GM19328 (cell line): Measurements from ENCODE around the gene DNMT3L.
"Not testable (repeated sequence)": the region's sequence is repeated elsewhere in the genome, so short reads cannot be mapped to it uniquely, and the experiment has no call there.

Source experiments
- ATAC-seq: cut with Tn5 transposase; IDR thresholded peaks from one replicate; pipeline ENCODE4 v1.9.1; 2021; ENCODE audit warnings: mild to moderate bottlenecking, moderate library complexity; ENCODE audit not compliant: unreplicated experiment

The DNMT3L gene

DNA sequence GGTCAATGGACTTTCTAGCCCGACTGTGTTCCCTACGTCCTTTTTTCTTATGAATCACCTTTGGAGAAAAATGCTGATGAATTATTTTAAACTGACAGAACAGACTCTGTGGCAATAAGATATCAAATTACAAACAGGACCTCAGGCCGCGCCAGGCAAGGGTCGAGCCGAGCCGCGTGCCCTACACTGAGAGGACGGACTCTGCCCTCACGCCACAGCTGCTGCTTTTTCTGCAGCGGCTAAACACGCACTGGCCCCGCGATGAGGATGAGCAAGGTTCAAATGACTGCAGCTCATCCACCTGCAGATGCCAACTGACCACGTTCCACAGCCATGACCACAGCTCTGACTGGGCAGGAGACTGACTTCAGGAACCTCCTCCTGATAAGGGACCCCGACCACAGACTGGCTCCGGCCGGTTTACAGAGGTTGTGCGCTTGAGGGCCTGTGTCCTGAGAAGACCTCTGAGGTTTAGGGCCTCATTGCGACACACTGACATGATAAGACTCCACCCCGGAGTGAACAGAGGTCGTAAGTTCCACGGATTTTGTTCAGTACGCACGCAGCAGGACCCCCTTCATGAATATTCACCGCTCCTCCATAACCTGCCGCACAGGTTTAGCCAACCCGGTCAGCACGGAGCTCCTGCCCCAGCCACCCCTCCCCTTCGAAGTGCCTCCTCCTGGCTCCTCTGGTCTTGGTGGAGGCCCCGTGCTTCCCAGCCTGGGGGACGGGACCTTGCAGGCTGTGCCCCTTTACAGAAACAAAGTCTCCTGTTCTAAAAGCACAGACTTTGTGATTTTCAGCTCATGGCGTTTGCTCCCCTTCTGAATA lies 12.3 kb downstream of the DNMT3L start:
- ATAC-seq = not testable (repeated sequence)

DNA sequence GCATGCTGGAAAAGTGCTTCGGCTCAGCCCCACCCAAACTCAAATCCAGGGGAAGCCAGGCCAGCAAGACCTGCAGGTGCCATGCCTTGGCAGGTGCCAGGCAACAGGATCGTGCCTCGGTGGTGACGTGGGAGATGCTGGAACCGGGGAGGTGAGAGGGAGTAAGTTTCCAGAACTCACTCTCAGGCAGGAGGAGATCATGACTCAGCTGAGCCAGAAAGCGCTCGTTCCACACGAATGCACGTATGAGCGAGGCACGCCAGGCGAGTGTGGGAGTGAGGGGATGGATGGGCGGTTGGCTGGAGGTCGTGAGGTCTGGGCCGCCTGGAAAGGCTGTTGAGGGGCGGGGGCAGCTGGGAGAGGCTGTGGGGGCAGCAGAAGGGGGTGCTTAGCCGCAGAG lies 13.8 kb downstream of the DNMT3L start:
- ATAC-seq = not testable (repeated sequence)

DNA sequence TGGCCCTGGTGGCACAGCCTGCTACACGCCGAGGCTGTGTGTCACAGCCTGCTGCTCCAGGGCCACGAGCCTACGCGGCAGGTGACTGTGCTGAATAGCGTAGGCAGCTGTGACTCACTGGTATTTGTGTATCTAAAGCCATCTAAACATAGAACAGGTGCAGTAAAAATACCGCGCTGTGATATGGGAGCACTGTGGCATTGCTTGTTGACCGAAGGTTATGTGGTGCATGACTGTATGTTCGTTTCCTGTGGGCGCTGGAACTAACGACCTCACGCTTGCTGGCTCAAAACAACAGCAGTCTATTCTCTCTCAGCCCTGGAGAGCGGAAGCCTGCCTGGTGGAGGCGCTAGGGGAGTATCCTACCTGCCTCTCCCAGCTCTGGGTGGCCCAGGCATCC lies 17.7 kb downstream of the DNMT3L start:
- ATAC-seq = not testable (repeated sequence)

DNA sequence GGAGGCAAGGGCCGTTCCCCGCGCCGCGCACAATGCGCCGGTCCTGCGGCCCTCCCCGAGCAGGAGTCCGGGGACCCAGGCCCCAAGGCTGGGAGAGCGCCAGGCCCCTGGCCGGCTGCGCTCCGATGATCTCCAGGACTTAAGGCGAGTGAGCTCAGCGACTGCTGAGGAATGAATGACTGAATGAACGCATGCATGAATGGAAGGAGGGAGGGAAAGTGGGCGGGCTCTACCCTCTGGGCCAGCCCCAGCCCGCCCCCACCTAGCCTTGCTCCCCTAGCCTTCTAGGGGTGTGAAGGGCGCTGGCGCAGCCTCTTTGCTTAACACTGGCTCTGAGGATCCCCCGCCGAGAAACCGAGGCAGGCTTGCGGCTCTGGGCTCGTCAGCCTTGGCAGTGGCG lies 20.4 kb downstream of the DNMT3L start:
- ATAC-seq = peak; percentile 37

DNA sequence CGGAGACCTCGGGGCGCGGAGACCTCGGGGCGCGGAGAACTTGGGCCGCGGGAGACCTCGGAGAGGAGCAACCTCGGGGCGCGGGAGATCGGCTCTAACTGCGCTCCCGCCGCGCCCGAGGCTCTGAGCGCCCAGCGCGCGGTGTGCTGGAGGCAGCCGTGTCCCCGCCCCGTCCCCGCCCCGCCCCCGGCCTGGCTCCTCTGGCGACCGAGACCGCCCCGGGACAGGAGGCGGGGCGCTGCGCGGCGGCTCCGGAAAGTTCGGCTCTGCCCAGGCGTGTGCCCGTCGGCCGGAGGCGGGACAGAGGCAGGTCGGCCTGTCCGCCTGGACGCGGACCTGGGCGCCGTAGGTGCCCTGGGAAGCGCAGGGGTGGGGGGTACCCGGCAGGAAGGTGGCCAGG lies 20.9 kb downstream of the DNMT3L start, which contains the start of gene ICOSLG:
TSS of gene ICOSLG (minus strand) at position 102 of the 400 bp plus-strand sequence. CDS start 126 bp downstream, outside the sequence.
- ATAC-seq = peak; percentile 45

DNA sequence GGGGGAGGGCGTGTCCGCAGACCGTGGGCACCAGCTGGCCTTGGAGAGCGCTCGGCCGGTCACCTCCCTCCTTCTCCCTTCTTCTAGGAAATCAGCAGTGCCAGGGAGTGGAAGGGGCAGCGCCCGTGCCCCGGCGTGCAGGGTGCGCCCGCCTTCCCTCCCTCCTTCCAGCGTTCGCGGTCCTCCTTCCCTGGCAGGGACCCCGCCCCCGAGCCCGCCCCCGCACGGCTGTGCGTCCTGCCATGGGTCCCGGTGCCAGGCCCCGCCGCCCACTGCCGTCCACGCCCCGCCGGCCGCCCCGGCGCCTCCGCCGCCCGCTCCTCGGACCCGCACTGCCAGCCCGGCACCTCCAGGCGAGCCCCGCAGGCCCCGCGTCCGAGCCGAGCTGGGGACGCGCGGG lies 21.3 kb downstream of the DNMT3L start:
- not testable (repeated sequence) for ATAC-seq

DNA sequence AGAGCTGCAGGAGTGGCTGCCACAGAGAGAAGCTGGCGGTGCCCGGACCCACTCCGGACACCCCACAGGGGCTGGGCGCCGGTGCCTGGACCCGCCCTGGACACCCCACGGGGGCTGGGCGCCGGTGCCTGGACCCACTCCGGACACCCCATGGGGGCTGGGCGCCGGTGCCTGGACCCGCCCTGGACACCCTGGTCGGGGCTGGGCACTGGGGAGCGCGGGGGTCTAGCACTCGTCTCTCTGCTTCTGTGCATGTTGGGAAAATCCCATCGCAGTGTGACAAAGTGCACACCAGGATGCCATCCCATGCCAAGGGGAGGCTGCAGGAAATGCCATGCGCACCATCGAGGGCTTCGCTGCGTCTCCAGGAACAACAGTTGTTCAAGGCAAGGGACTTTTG lies 32.1 kb downstream of the DNMT3L start:
- ATAC-seq = not testable (repeated sequence)

DNA sequence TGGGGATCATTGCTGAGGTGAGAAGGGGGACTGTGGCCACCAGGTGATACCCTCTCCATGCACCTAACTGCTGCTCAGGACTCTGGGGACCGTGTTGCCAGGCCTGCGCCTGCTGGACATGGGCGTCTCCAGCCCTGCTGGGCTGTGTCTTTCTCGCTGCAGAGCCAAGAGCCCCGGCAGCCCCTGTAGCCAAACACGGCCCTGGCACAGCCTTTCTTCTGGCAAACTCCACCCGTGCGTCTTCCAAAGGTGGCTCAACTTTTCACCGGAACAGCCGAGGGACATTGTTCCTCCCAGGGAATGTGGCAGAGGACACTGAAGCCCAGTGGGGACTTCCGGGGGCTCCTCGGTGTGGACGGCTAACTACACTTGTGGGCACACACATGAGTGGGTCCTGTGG lies 33.6 kb downstream of the DNMT3L start:
- ATAC-seq = not testable (repeated sequence)

DNA sequence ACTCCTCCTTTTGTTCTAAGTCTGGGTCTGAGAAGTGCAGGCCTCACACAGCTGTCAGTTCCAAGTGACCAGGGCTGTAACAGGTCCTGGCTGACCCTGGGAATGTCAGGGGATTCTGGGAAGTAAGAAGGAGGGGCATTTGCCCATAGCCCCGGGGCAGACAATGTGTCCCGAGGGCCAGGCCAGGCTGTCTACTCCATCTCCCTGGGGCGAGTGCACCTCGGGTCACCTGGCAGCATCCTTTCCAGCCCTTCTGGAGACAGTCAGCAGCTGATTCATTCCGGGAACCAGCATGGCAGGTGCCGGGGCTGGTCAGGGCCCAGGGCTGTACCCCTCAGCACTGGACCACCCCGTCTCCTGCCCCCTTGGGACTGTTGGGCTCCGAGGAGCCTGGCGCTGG lies 34.1 kb downstream of the DNMT3L start:
- not testable (repeated sequence) for ATAC-seq

DNA sequence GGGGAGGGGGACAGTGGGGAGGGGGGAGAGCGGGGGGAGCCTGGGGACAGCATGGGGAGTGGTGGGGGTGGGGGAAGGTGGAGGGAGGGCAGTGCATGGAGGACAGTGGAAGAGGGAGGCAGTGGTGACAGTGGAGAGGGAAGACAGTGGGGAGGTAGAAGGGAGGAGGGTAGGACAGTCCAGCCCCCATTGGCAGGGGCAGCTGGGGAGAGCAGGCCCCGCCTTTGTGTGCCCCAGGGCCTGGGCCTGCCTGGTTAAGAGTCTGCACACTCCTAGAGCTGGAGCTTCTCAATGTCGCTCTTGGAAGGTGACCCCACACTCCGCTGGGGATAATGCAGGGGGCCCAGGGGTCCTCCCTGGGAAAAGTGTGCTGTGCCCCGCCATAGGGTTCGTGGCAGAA lies 36.1 kb downstream of the DNMT3L start:
- not testable (repeated sequence) for ATAC-seq

DNA sequence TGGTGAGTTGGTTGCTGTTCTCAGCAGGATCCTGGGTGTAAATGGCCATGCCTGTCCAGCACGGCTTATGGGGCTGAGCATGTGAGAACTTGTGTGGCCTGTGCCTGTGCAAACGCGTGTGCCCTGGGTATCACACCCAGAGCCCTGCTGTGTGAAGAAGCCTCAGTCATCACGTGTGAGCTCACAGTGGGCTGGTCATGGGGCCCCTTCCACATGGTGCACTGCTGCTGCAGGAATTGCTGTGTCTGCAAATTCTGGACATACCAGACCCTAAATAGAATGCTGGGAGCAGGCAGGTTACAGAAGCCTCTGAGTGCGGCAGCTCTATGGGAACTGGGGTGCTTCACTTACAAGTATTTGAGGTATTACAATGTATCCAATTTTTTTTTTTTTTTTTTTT lies 38.4 kb downstream of the DNMT3L start:
- ATAC-seq = not testable (repeated sequence)

DNA sequence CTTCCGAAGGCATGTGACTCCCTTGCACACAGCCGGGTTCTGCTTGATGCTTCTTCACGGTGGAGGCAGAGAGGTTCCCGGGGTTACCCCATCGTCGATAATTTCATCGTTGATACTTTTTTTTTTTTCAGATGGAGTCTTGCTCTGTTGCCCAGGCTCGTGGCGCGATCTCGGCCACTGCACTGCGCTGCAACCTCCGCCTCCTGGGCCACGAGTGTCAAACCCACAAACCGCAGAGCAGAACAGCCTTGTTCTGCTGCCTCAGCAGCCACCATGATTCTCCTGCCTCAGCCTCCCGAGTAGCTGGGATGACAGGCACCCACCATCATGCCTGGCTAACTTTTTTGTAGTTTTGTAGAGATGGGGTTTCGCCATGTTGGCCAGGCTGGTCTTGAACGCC lies 41.0 kb downstream of the DNMT3L start:
- not testable (repeated sequence) for ATAC-seq

DNA sequence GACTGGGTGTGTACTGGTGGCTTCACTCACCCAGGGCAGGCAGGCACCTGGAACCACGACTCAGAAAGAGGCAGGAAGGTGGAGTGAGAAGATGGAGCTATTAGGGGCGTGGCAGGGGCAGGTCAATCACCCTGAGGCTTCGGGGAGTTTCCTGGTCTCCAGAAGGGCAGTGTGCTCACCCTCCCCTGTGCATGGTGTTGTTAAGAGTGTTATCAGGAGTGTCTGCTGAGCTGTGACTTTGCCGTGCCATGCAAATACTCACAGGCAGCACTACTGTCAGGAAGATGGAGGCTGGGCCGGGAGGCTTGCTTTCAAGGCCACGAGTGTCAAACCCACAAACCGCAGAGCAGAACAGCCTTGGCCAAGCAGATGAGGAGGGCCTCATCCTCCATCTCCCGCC lies 43.2 kb downstream of the DNMT3L start:
- ATAC-seq = not testable (repeated sequence)

DNA sequence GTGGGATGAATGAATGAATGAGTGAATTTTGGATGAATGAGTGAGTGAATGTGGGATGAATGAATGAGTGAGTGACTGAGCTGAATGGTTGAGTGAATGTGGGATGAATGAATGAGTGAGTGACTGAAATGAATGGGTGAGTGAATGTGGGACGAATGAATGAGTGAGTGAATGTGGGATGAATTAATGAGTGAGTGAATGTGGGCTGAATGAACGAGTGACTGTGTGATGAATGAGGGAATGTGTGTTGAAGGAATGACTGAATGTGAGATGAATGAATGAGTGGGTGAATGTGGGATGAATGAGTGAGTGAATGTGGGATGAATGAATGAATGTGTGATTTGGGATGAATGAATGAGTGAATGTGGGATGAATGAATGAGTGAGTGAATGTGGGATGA lies 49.7 kb downstream of the DNMT3L start:
- not testable (repeated sequence) for ATAC-seq

DNA sequence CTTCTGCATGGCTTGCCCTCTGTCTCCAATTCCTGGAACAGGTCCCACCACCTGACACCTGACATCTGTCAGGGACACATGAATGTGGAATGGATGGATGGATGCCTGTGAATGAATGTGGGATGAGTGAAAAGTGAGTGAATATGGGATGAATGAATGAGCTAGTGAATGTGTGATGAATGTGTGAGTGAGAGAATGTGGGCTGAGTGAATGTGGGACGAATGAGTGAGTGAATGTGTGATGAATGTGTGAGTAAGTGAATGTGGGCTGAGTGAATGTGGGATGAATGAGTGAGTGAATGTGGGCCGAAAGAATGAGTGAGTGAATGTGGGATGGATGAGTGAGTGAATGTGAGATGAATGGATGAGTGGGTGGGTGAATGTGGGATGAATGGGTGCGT lies 50.1 kb downstream of the DNMT3L start:
- not testable (repeated sequence) for ATAC-seq

DNA sequence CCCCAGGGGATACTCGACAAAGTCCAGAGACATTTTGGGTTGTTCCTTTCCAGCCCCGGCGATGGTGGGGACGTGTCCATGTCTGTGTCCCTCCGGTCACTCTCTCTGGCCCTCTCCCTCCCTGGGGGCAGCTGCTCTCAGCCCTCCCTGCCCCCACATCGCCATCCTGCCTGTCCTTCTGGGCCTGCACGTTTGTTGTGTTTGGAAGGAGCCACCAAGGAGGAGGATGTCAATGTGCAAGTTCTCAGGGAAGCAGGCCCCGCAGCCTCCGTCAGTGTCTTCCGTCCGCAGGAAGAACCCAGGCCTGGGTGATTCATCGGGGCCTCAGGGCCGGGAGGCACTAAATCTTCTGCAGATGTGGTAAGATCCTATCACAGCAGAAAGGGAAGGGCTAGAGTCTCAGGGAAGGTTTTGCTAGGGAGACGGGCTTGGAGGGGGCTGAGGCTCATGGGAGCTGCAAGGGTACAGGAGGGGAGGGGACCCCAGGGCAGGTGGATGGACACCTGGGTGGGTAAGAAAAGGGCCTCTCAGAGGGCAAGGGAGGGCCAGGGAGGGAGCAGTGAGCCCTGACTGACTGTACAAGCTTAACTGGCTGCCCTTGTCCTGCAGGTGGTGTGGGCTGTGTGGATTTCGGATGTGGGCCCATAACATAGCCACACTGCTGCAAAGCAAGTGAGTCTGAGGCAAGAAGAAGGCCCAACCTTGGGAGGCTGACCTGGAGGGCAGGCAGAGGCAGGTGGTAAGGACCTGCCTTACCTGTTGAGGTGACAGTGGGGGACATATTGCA lies 53.6 kb downstream of the DNMT3L start:
- ATAC-seq = not testable (repeated sequence)

DNA sequence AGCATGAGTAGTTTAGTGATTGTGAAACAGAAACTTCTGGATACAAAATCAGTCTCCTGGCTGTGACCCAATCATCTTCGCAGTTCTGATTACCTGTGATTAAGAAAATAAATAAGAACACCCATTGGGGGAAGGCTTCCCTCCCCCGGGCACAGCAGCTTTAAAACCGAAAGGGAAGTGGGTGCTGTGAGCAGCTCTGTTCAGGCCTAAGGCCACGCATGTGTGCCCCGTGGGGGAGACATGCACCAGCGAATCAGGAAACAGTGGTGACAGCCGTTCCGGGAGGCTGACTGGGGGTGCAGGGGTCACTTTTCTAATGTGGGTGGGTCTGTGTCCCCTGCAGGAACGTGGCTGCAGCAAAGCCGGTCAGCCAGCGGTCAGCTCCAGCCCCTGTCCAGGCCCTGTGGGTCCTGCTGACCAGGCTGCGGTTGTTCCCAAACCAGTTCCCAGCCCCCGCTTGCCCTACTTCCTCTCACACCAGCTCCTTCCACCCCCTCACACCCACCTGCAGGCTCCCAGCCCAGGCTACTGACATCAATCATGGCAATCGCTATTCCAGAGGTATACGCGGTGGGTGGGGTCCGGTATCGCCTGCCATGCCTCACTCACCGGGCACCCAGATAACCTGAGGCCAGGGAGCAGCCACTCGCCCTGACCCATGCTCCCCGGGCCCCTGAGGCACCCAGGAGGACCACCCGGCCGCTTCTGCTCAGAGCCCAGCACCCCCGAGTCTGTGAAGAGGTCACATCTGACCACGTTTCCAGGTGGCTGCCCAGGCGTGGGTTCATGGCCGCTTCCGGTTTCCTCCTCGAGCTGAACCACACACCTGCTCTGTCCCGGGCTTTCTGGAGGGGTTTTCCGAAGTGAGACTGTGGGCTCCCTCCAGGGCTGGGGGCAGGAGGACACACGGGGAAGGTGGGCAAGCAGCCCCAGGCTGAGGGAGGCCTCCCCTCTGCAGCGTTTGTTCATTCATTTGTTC lies 54.7 kb downstream of the DNMT3L start:
- not testable (repeated sequence) for ATAC-seq

DNA sequence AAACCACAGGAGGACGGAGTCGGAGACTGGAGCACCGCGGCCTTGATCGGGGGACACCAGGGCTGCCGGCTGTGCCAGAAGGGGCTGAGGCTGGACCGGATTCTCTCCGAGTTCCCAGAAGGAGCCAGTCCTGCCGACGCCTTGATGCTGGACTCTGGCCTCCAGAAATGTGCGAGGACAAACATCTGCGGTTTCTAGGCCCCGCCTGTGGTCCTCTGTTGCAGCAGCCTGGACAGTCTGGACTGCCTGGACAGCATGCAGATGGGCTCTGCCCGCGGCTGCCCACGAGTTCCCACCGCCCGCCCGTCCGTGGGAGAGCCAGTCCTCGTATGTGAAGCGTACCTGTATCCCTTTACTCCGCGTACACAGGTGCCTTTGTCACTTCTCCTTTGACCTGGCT lies 55.5 kb downstream of the DNMT3L start:
- not testable (repeated sequence) for ATAC-seq

DNA sequence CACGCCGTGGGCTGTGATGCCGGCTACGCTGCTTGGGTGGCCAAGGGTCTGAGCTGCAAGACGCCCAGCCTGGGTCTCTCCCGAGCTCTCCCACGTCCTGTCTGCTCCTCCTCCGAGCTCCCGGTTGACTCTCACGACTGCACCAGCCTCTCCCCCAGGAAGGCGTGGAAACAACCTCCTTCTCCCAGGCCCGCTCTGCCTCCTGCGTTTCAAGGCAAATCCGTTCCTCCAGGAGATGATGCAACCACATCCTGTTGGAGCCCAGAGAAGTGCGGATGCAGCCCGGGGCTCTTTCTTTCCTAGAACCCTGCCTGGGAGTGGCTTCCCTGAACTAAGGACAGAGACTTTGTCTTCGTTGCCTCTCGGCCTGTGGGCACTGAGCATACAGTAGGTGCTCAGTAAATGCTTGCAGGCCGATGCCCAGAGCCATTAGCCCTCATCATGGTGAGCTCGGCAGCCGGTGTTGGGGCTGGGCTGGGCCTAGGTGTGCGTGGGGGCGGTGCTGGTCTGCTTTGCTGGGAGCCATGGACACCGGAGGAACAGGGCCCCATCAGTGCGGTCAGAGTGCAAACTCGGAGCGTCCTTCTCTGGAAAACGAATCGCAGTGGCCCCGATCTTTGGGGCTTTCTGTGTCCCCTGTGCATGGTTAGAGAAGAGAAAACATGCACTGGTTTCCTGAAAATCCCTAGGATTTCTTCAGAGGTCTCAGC lies 59.0 kb downstream of the DNMT3L start:
- ATAC-seq = not testable (repeated sequence)

DNA sequence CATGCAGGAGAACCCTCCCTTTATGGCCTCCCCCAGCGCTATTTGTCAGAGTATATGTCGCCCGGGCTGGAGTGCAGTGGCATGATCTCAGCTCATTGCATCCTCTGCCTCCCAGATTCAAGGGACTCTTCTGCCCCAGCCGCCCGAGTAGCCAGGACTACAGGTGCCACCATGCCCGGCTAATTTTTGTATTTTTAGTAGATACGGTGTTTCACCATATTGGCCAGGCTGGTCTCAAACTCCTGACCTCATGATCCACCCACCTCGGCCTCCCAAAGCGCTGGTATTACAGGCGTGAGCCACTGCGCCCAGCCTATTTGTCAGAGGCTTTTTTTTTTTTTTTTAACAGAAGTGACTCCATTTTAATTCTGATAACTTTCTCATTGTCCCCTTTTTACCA lies 61.7 kb downstream of the DNMT3L start:
- ATAC-seq = not testable (repeated sequence)
